H7 (cell line): ENCODE measurements around the gene FUNDC2. TPM values are rescaled to one million over a fixed set of nuclear protein-coding genes. Genes with fewer than 3 reads are reported as not detected.
A peak's percentile ranks its signal among the peaks of the same experiment; 100 is the strongest.

Source experiments
- DNase-seq: peaks from one replicate; pipeline ENCODE4 v3.0.0; 2012
- H3K27me3 ChIP-seq: 2 replicates; pipeline ENCODE4 v1.6.0; 2011; ENCODE audit warnings: mild to moderate bottlenecking, low read length; ENCODE audit not compliant: control insufficient read depth, insufficient read depth
- H3K36me3 ChIP-seq: replicated peaks from 2 replicates; pipeline ENCODE4 v1.5.1; 2011; ENCODE audit warnings: low read length; ENCODE audit not compliant: control insufficient read depth, insufficient read depth
- H3K4me3 ChIP-seq: 2 replicates; pipeline ENCODE4 v1.5.1; 2011; ENCODE audit warnings: low read depth, mild to moderate bottlenecking, control low read depth, low read length, moderate library complexity; ENCODE audit not compliant: insufficient read depth
- total RNA-seq: library from RNA; depleted of rRNA; stranded (reverse); fragments of >200 nt; shearing (Covaris generic); gene quantifications from 2 replicates; pipeline ENCODE4 v1.2.3, GENCODE V29; 2014; rRNA removed

Gene FUNDC2, protein sequence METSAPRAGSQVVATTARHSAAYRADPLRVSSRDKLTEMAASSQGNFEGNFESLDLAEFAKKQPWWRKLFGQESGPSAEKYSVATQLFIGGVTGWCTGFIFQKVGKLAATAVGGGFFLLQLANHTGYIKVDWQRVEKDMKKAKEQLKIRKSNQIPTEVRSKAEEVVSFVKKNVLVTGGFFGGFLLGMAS
- total RNA-seq: 50.0 and 56.0 TPM in 2 replicates

DNA sequence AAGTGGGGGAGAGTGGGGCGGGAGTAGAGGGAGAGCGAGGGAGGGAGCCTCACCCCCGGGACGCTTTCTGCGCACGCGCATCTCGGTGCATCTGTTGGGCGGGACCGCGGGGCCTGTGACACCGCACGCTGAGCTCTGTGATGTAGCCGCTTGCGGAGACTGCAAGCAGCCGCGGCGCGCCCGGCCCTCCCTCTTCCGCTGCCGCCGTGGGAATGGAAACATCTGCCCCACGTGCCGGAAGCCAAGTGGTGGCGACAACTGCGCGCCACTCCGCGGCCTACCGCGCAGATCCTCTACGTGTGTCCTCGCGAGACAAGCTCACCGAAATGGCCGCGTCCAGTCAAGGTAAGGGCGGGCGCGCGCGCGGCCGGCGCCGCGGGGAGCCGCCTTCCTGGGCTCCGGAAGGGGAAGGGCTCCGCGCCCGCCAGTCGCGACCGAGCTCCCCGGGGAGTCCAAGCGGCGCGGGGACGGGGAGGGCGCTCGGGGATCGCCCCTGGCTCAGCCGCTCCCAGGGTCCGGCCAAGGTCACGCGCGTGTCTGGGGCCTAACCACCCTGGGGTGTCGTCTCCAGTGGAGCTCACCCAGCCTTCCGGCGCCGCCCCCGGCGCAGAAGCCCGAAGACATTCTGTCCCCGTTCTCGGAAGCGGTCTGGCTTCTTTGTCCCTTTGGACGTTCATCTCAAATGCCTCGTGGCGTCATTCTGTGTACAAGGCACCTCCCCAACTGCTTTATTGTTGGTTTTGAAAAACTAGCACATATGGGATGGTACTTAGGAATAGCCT, at the start of gene FUNDC2:
FUNDC2 (plus strand) TSS at position 118 of the 782 bp plus-strand sequence; CDS start at position 213, 95 bp downstream.
- DNase-seq: peak; percentile 88
- Histone ChIP-seq H3K4me3 (peak within 1 kb of the TSS; percentile 68), H3K27me3 (no peaks in the 10 kb centered on the region), H3K36me3 (no peaks in the 10 kb centered on the region)

DNA sequence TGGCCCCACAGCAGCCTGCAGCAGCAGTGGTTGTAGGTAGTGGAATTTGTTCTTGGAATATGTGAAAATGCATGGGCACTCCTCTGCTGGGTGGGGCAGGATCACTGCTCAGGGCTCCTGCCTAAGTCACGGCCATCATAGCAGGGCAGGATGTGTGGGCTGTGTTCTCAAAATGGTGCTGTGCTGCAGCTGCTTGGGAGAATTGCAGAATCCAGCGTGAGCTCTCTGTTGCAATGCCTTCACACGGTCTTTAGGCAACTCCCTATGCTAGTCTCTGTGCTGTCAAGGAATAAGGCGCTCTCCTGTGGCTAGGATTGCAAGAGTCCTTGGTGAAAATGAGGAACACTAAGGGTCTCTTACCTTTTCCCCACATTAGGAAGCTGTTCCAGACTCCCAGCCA, 47.0 kb upstream of the FUNDC2 start:
- H3K27me3 ChIP-seq: no peaks in the 10 kb centered on the region
- H3K4me3 ChIP-seq: no peak overlapping the region
- H3K36me3 ChIP-seq: no peaks in the 10 kb centered on the region
- no peak for DNase-seq

DNA sequence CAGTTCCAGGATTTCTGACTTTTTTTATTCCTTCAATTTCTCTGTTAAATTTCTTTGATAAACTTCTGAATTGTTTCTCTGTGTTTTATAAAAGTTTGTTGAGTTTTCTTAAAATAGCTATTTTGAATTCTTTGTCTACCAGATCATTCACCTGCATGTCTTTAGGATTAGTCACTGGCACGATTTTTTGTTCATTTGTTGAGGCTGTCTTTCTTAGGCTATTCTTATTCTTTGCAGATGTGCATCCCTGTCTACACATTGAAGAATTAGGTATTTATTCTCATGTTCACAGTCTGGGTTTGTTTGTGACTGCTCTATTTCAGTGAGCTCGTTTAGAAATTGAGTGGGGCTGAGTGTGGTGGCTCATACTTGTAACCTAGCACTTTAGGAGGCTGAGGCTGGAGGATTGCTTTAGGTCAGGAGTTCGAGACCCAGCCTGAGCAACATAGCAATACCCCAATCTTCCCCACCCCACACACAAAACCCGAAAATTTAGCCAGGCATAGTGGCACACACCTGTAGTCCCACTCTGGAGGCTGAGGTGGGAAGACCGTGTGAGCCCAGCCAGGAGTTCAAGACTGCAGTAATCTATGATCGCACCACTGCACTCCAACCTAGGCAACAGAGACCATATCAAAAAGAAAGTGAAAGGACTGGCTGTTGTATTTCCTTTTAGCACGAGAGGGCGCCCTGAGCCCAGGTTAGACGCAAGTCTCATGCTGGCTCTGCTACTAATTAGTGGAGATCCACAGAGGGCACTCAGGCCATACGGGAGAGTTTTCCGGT, 46.1 kb upstream of the FUNDC2 start:
- no peaks in the 10 kb centered on the region for H3K27me3 ChIP-seq
- DNase-seq: peak; percentile 57
- H3K36me3 ChIP-seq: no peaks in the 10 kb centered on the region
- H3K4me3 ChIP-seq: no peak overlapping the region

DNA sequence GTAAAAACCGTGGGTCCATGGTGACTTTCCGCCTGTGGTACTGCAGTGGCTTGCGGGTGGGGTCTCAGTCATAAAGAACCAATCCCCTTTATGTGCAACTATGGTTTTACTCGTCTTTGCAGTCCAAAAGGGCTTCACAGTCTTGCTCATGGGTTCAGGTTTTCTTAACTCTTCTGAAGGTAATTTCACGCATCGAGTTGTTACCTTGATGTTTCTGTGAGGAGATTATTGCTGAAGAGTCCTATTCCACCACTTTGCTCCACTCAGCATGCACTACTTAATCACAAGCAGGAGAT, 45.6 kb upstream of the FUNDC2 start:
- Histone ChIP-seq H3K4me3 (no peak overlapping the region), H3K36me3 (no peaks in the 10 kb centered on the region), H3K27me3 (no peaks in the 10 kb centered on the region)
- DNase-seq: no peak

DNA sequence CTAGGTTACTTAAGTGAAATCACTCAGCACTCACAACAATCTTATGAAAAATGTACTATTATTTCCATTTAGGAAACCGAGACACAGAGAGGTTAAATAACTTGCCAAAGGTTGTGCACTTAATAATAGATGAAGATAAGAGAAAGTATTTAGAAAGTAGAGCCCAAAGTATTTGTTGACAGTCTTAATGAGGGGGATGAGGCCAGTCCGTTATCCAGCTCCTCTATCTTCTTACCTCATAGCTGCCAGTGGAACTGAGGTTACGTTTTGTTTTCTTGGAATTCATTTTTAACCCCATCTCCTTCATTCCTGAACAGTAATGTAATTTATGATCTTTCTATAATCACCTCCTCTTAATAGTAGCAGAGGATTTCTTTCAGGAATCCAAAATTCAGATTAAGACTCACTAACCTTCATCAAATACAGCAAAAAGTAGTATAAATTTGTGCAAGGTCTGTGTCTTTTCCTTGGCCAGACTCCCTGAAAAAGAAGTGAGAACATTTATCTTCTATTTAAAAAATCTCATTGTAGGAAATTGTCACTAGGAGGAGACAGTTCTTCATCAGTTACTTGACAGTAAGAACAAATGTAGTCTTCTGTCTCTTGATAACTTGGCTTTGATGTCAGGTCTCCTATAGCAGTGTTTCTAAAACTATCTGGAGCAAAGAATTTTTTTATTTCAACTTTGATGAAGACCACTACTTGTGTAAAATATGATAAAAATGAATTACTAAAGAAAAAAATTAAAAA, 39.6 kb upstream of the FUNDC2 start:
- Histone ChIP-seq H3K36me3 (no peaks in the 10 kb centered on the region), H3K27me3 (no peaks in the 10 kb centered on the region), H3K4me3 (no peak overlapping the region)
- DNase-seq: no peak

DNA sequence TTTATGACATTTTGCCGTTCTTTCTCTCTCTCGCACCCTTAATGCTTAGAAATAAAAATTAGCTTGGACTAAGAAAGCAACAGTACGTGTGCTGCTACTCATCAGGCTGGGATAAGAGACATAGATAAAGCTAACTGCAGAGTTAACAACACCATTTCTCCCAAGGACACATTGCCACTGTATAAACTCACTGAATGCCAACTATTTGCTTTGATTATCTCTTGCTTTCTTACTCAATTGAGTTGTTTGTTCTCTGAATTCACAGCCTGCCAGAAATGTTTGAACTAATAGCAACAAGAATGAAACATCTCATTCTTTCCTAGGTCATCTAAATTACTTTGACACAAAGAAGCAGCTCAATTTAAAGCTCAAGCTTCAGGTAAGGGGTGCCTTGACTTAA, 38.7 kb upstream of the FUNDC2 start:
- Histone ChIP-seq H3K36me3 (no peaks in the 10 kb centered on the region), H3K4me3 (no peak overlapping the region), H3K27me3 (no peaks in the 10 kb centered on the region)
- no peak for DNase-seq

DNA sequence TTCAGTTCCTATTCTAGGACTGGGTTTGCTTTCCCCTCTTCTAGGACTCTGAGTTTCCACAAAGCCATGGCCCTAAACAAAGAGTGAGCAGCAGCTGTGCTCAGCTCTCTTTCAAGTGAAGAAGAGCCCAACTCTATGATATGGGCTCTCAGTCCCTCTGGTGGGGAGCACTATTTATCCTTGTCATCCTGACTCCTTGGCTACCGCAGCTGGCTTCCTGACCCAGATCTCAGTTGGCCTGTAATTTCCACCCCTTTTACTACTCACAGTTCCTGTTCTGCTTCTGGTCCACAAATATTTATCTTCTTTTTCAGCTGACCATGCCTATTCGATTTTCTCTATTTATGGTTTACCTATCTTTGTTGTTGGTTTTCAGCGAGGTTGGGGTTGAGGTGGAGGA, 37.9 kb upstream of the FUNDC2 start:
- no peak overlapping the region for H3K4me3 ChIP-seq
- no peaks in the 10 kb centered on the region for H3K27me3 ChIP-seq
- no peaks in the 10 kb centered on the region for H3K36me3 ChIP-seq
- no peak for DNase-seq

DNA sequence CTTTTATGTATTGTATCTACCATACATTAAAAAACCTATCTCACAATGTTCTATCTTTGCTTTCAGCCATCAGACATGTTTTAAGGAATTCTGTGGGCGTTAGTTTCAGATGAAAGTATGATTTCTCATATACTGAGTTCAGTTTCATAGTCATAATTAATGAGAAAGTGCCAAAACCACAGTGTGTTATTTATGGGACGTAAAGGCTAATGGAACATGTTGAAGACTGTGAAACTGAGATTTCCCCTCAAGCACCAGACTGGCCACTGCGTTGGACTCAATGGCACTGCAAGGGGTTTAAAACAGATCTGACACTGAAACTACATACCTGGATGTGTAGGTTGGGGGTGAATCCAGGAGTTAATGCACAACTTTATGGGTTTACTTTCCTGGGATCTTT, 36.1 kb upstream of the FUNDC2 start:
- no peak for DNase-seq
- Histone ChIP-seq H3K36me3 (no peaks in the 10 kb centered on the region), H3K27me3 (no peaks in the 10 kb centered on the region), H3K4me3 (no peak overlapping the region)

DNA sequence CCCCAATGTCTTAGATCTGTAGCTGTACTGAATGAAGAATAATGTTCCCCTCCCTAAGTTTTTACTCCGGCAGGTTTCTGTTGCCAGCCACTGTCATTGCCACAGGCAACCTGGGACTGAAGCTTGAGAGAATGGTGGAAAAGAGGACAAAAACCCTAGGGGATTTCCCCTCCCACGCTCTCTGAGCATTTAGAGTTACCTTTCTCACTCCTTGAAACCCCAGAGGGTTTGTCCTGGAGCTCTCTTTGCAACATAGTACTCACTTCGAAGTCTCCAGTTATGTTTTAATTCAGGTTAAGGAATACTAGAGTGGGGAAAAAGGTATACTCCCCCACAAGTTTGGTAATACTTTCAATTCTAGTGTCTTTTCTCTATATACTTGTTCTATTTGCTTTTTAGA, 35.6 kb upstream of the FUNDC2 start:
- DNase-seq: no peak
- no peaks in the 10 kb centered on the region for H3K36me3 ChIP-seq
- no peaks in the 10 kb centered on the region for H3K27me3 ChIP-seq
- no peak overlapping the region for H3K4me3 ChIP-seq

DNA sequence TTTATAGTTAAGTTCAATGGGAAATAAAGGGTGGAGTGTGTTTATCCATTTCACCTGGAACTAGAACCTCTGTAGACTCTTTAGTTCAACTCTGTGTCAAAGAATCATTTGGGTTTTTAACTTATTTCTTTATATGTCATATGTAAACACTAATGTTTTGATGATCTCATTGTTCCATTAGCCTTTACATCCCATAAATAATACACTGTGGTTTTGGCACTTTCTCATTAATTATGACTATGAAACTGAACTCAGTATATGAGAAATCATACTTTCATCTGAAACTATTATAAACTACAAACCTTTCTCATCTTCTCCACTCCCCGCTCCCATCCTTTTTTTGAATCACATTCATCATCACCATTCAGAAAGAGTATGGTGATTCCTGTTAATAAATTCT, 35.2 kb upstream of the FUNDC2 start:
- no peaks in the 10 kb centered on the region for H3K27me3 ChIP-seq
- no peaks in the 10 kb centered on the region for H3K36me3 ChIP-seq
- DNase-seq: no peak
- no peak overlapping the region for H3K4me3 ChIP-seq

DNA sequence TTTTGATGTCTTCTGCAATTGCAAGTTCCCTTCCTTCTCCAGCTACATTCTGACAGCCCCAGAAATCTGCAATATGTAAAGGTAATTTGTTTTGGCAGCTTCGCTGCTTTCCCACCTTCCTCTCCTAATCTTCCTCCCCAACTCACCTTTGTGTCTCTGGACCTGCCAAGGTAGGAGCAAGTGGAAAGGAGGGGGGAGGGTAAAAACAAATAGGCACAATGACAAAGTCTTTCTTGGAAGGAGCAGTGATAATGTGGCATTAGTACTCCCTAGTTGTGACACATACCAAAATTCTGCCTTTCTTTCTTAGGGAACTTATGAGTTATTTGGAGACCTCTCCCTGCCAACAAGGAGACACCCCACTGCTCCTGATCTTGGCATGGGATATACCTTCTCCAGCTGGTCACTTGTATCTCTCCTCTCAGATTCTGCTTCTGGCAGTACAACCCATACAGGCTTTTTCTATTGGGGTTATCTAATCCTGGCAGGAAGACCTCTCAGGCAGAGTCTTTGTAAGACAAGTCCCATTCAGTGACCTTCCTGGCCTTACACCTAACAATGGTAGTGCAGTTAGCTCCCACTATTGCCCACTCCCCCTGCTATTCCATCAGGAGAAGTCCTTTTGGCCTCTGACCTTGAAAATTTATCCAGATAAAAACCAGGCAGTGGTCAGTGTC, 28.3 kb upstream of the FUNDC2 start:
- Histone ChIP-seq H3K36me3 (no peaks in the 10 kb centered on the region), H3K4me3 (no peak overlapping the region), H3K27me3 (no peaks in the 10 kb centered on the region)
- no peak for DNase-seq

DNA sequence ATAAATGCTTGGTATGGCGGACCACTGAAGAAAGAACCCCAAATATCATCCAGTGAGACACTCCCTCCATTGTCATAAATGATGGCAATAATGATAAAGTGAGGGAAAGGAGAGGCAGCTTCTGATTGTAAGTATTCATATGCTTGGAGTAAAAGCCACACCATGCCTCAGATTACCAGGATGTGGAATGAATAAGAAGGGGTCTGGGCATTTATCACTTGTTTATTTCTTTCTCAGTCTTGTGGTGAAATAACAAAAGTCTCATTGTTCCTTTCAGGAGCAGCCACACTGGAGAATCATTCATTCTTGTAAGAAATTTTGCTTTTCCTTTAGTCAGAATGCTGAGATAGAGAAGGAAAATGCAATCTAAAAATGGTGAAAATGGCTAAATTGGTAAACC, 25.8 kb upstream of the FUNDC2 start:
- H3K36me3 ChIP-seq: no peaks in the 10 kb centered on the region
- no peaks in the 10 kb centered on the region for H3K27me3 ChIP-seq
- DNase-seq: no peak
- no peak overlapping the region for H3K4me3 ChIP-seq

DNA sequence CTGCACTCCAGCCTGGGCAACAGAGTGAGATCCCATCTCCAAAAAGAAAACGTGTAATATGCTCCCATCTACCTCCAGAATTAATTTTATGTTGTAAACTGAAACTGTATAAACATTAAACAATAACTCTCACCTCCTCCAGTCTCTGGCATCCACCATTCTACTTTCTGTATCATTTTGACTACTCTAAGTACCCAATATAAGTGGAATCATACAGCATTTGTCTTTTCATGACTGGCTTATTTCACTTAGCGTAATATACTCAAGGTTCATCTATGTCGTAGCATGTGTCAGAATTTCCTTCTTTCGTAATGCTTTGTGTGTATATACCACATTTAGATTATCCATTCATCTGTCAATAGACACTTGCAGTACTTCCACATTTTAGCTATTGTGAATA, 24.8 kb upstream of the FUNDC2 start:
- H3K27me3 ChIP-seq: no peaks in the 10 kb centered on the region
- H3K4me3 ChIP-seq: no peak overlapping the region
- DNase-seq: no peak
- H3K36me3 ChIP-seq: no peaks in the 10 kb centered on the region

DNA sequence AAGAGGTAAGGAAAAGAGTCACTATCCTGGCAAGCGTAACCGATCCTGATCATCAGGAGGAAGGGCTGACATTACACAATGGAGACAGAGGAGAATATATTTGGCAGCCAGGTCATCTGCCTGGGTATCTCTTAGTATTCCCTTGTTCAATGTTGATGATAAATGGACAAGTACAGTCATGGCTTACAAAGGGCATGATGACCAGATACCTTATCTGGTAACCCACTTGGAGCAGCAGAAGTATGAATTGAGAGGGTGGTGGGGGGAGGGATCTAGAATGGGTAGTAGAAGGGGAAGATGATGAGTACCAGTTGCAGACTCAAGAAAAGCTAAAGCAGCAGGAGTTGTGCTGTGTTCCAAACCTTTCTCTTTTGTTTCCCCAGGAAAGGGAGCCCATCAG, 21.5 kb upstream of the FUNDC2 start:
- H3K27me3 ChIP-seq: no peaks in the 10 kb centered on the region
- DNase-seq: no peak
- no peak overlapping the region for H3K4me3 ChIP-seq
- H3K36me3 ChIP-seq: no peaks in the 10 kb centered on the region
